ENCODE data around the gene NOXO1. TPM values are rescaled to one million over a fixed set of nuclear protein-coding genes. Genes with fewer than 3 reads are reported as not detected.

The NOXO1 gene
- total and polyA plus RNA-seq, 2 experiments from 2014 or later: 2.0 to 2.6 TPM

GRCh38 chr16:1938910-1939309, 42.4 kb downstream of the NOXO1 start:
- Mint-ChIP-seq H3K27me3 (ENCODE audit: insufficient read depth, low read depth, poor library complexity) (peaks cover 6% of the 10 kb centered on the region), H3K4me3 (no peak overlapping the region), H3K9me3 (no peaks in the 10 kb centered on the region), H3K27ac (no peak overlapping the region), H3K36me3 (ENCODE audit: low read depth) (peaks cover 16% of the 10 kb centered on the region), H3K4me1 (peaks cover 11% of the 10 kb centered on the region)
- H3F3A ChIP-seq (replicated peaks; ENCODE audit: low read depth): 0 out of 2 replicates have a peak, but pooled peaks cover 8% of the 10 kb centered on the region
- DNase-seq (ENCODE audit: low spot score) (no peak), ATAC-seq (no peak)
- H3K4me1 ChIP-seq (ENCODE audit: insufficient read depth): peaks cover 14% of the 10 kb centered on the region; the same call in 1 of the 2 replicates
- no peaks in the 10 kb centered on the region for H3K9me2 ChIP-seq (ENCODE audit: insufficient read depth)
- H2AFZ ChIP-seq: no peak overlapping the region
- TF ChIP-seq POLR2AphosphoS5 (IDR thresholded peaks at IDR 0.05; ENCODE audit: low read depth) (no peak), ETS1 (IDR thresholded peaks at IDR 0.05) (no peak), EZH2phosphoT487 (IDR thresholded peaks at IDR 0.05; ENCODE audit: unreplicated experiment) (no peak), ZNF331 (CRISPR knock-in tag; IDR thresholded peaks at IDR 0.05; ENCODE audit: low read depth) (no peak), NANOG (IDR thresholded peaks at IDR 0.05; ENCODE audit: borderline replicate concordance) (no peak), EZH2 (IDR thresholded peaks at IDR 0.05; ENCODE audit: low read depth, unreplicated experiment) (no peak), CTCF (conservative IDR thresholded peaks at IDR 0.05; ENCODE audit: low read depth in 2 of 2) (no peak), ZNF462 (CRISPR knock-in tag; IDR thresholded peaks at IDR 0.05) (no peak), STAT1 (IDR thresholded peaks at IDR 0.05; ENCODE audit: unreplicated experiment) (no peak), CREB1 (CRISPR knock-in tag; IDR thresholded peaks at IDR 0.05; ENCODE audit: low read depth) (no peak), JUNB (IDR thresholded peaks at IDR 0.05; ENCODE audit: unreplicated experiment) (no peak), REST (IDR thresholded peaks at IDR 0.05; ENCODE audit: unreplicated experiment) (no peak), ZNF114 (CRISPR knock-in tag; IDR thresholded peaks at IDR 0.05) (no peak)
- H3K27me3 ChIP-seq (ENCODE audit: insufficient read depth): no peaks in the 10 kb centered on the region
- no peak overlapping the region for H3K4me2 ChIP-seq
- H3K36me3 ChIP-seq (ENCODE audit: insufficient read depth): no peaks in the 10 kb centered on the region
- H4K20me1 ChIP-seq (replicated peaks; ENCODE audit: insufficient read depth): no peaks in the 10 kb centered on the region; the same call in 1 of the 2 replicates
- H3K27ac ChIP-seq (ENCODE audit: low read depth): no peak overlapping the region
- no peak overlapping the region for H3K4me3 ChIP-seq
- H3K79me2 ChIP-seq (replicated peaks; ENCODE audit: insufficient read depth): no peaks in the 10 kb centered on the region

Measured in GM23338 (cell line).